ENCODE results near the gene GOLGA8S. TPM values are rescaled to one million over a fixed set of nuclear protein-coding genes. Genes with fewer than 3 reads are reported as not detected.
"Not testable (repeated sequence)": the region's sequence is repeated elsewhere in the genome, so short reads cannot be mapped to it uniquely, and the experiment has no call there.

GOLGA8S gene
- polyA plus RNA-seq, 2 donors: 0.04 to 0.10 TPM

DNA sequence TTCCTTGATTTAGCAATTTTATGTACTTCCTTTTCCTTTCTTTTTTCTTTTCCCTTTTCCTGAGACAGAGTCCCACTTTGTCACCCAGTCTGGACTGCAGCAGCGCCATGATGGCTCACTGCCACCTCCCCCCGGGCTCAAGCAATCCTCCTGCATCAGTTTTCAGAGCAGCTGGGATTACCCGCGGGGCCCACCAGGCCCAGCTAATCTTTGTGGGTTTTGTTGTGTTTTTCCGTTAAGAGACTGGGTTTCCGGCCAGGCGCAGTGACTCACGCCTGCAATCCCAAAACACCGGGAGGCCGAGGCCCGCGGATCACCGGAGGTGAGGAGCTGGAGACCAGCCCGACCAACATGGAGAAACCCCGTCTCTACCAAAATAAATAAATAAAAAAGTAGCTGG, 17.7 kb downstream of the GOLGA8S start:
- no peaks in the 10 kb centered on the region for H3K9me3 ChIP-seq (ENCODE audit: control insufficient read depth in 2 of 2, insufficient read depth in 1 of 2, low read depth in 1 of 2, low read length in 1 of 2)
- H3K27ac ChIP-seq (ENCODE audit: low read depth in 2 of 2, low read length in 1 of 2): no peak overlapping the region
- 87 to 90% methylated on average over 15 of the region's 15 CpGs for WGBS, 2 donors
- H3K36me3 ChIP-seq (ENCODE audit: control insufficient read depth in 2 of 2, insufficient read depth in 2 of 2, low read length in 1 of 2): no peaks in the 10 kb centered on the region
- H3K27me3 ChIP-seq (ENCODE audit: control insufficient read depth in 1 of 2, insufficient read depth in 2 of 2, low read length in 2 of 2): no peaks in the 10 kb centered on the region
- no peaks in the 10 kb centered on the region for H3K4me1 ChIP-seq (ENCODE audit: control insufficient read depth in 2 of 2, insufficient read depth in 2 of 2, low read length in 1 of 2)
- no peak overlapping the region for H3K4me3 ChIP-seq (ENCODE audit: low read depth in 1 of 2, low read length in 2 of 2)

DNA sequence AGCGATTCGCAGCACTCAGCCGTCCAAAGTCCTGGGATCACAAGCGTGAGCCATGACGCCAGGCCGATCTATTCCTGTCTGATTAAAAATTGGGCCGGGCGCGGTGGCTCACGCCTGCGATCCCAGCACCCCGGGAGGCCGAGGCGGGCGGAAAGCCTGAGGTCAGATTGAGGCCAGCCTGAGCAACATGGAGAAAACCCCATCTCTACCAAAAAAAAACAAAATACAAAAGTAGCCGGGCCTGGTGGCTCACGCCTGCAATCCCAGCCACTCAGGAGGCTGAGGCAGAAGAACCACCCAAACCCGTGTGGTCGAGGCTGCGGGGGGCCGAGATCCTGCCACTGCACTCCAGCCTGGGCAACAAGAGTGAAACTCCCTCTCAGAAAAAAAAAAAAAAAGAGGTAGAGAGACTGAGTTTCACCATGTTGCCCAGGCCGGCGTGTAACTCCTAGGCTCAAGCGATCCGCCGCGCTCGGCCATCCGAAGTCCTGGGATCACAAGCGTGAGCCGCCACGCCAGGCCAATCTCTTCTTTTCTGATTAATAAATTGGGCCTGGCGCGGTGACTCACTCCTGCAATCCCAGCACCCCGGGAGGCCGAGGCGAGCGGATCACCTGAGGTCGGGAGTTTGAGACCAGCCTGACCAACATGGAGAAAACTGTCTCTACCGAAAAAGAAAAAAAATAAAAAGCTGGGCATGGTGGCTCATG, 18.5 kb downstream of the GOLGA8S start:
- H3K9me3 ChIP-seq (ENCODE audit: control insufficient read depth in 2 of 2, insufficient read depth in 1 of 2, low read depth in 1 of 2, low read length in 1 of 2); H3K27ac ChIP-seq (ENCODE audit: low read depth in 2 of 2, low read length in 1 of 2); H3K27me3 ChIP-seq (ENCODE audit: control insufficient read depth in 1 of 2, insufficient read depth in 2 of 2, low read length in 2 of 2); H3K4me1 ChIP-seq (ENCODE audit: control insufficient read depth in 2 of 2, insufficient read depth in 2 of 2, low read length in 1 of 2); H3K36me3 ChIP-seq (ENCODE audit: control insufficient read depth in 2 of 2, insufficient read depth in 2 of 2, low read length in 1 of 2); H3K4me3 ChIP-seq (ENCODE audit: low read depth in 1 of 2, low read length in 2 of 2): not testable (repeated sequence)
- 96% methylated on average over 40 of the region's 40 CpGs for WGBS, 2 donors

DNA sequence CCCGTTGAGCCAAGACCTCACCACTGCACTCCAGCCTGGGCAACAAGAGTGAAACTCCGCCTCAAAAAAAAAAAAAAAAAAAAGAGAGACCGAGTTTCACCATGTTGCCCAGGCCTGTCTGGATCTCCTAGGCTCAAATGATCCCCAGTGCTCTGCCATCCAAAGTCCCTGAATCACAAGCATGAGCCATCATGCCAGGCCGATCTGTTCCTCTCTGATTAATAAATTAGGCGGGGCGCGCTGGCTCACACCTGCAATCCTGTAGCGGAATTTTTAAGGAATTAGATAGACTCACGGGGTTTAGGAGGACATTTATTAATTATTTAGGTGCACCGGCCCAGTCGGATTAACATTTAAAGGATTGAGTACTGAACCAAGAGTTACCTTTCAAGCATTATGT, 19.7 kb downstream of the GOLGA8S start:
- not testable (repeated sequence) for H3K9me3 ChIP-seq (ENCODE audit: control insufficient read depth in 2 of 2, insufficient read depth in 1 of 2, low read depth in 1 of 2, low read length in 1 of 2); H3K27ac ChIP-seq (ENCODE audit: low read depth in 2 of 2, low read length in 1 of 2); H3K4me1 ChIP-seq (ENCODE audit: control insufficient read depth in 2 of 2, insufficient read depth in 2 of 2, low read length in 1 of 2); H3K27me3 ChIP-seq (ENCODE audit: control insufficient read depth in 1 of 2, insufficient read depth in 2 of 2, low read length in 2 of 2); H3K36me3 ChIP-seq (ENCODE audit: control insufficient read depth in 2 of 2, insufficient read depth in 2 of 2, low read length in 1 of 2); H3K4me3 ChIP-seq (ENCODE audit: low read depth in 1 of 2, low read length in 2 of 2)
- 79 to 84% methylated on average over 11 of the region's 11 CpGs for WGBS, 2 donors

DNA sequence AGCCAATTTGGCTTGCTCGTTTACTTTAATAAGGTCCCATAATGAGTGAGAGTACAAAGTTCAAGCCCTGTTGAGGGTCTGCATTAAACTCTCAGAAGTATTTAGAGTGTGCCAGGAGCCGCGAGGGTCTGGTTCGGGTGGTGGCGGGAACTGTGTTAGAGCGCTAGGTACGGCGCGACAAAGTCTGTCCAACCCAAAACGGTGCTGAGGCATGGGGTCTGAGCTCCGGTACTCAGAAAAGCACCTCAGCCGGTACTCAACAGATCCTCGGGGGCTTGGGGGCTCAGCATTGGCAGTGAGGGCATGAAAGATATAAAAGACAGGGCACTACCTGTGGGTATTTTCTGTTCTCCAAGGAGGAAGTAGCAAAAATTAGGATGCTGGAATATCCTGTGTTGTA, 24.4 kb downstream of the GOLGA8S start:
- not testable (repeated sequence) for H3K9me3 ChIP-seq (ENCODE audit: control insufficient read depth in 2 of 2, insufficient read depth in 1 of 2, low read depth in 1 of 2, low read length in 1 of 2); H3K27ac ChIP-seq (ENCODE audit: low read depth in 2 of 2, low read length in 1 of 2); H3K36me3 ChIP-seq (ENCODE audit: control insufficient read depth in 2 of 2, insufficient read depth in 2 of 2, low read length in 1 of 2); H3K4me1 ChIP-seq (ENCODE audit: control insufficient read depth in 2 of 2, insufficient read depth in 2 of 2, low read length in 1 of 2); H3K27me3 ChIP-seq (ENCODE audit: control insufficient read depth in 1 of 2, insufficient read depth in 2 of 2, low read length in 2 of 2); H3K4me3 ChIP-seq (ENCODE audit: low read depth in 1 of 2, low read length in 2 of 2)
- 89 to 91% methylated on average over 13 of the region's 13 CpGs for WGBS, 2 donors

DNA sequence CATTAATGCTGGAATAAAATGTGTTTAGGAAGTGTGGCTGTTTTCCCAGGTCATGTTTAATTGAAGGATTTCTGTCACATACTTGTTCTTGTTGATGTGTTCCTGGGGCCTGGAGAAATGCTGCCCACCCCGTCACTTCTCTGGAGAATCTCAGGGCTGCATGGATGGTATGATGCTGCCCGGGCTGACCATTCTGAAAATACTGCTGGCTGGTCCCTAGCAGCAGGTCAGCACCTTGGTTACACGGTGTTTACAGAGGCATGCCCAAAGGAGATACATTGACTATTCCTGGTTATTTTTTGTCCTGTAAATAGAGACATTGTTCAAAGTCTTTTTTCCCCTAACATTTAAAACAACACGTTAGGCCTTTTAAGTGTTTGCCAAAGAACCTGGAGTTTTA, 26.2 kb downstream of the GOLGA8S start:
- 58 to 66% methylated on average over 4 of the region's 4 CpGs for WGBS, 2 donors
- H3K27ac ChIP-seq (ENCODE audit: low read depth in 2 of 2, low read length in 1 of 2); H3K4me3 ChIP-seq (ENCODE audit: low read depth in 1 of 2, low read length in 2 of 2); H3K4me1 ChIP-seq (ENCODE audit: control insufficient read depth in 2 of 2, insufficient read depth in 2 of 2, low read length in 1 of 2); H3K27me3 ChIP-seq (ENCODE audit: control insufficient read depth in 1 of 2, insufficient read depth in 2 of 2, low read length in 2 of 2); H3K36me3 ChIP-seq (ENCODE audit: control insufficient read depth in 2 of 2, insufficient read depth in 2 of 2, low read length in 1 of 2); H3K9me3 ChIP-seq (ENCODE audit: control insufficient read depth in 2 of 2, insufficient read depth in 1 of 2, low read depth in 1 of 2, low read length in 1 of 2): not testable (repeated sequence)

DNA sequence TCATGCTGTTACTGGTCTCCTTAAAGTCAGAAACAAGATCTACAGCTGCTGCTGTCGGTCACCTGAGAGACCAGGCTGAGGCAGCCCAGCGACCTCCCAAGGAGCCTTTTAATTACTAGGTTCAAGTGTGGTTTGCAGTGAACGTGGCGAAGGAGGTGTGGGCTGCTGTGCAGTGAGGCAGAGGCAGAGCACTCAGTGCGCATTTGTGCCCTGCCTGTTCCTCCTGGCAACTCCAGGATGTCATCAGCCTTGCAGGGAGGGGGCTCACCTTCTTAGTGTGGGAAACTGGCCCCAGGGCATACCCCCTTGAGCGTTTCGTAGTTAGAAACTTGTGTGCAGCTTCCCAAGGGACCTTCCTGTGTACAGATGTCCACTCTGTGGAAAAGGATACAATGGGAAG, 26.6 kb downstream of the GOLGA8S start:
- H3K36me3 ChIP-seq (ENCODE audit: control insufficient read depth in 2 of 2, insufficient read depth in 2 of 2, low read length in 1 of 2); H3K4me1 ChIP-seq (ENCODE audit: control insufficient read depth in 2 of 2, insufficient read depth in 2 of 2, low read length in 1 of 2): not testable (repeated sequence)
- WGBS, 2 donors: 54 to 62% methylated on average over 7 of the region's 7 CpGs

DNA sequence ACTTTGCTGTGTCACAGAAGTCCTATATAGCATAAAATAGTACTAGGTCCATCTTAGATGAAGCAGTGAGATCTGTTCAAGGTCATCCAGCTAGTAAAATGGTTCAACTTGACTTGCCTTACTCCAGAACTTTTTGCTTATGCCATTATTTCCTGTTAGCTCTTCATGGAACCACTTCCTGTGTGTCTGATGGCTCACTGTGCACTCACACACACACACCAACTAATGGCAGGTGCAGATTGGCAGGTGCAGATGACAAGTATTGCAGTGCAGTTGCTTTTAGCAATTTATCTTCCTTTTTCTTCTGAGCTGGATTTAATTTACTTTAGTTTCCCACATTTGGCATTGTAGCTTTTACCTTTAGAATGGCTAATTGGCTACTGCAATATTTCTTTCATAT, 29.8 kb downstream of the GOLGA8S start:
- Histone ChIP-seq H3K4me1 (ENCODE audit: control insufficient read depth in 2 of 2, insufficient read depth in 2 of 2, low read length in 1 of 2) (no peaks in the 10 kb centered on the region), H3K27me3 (ENCODE audit: control insufficient read depth in 1 of 2, insufficient read depth in 2 of 2, low read length in 2 of 2) (no peaks in the 10 kb centered on the region), H3K9me3 (ENCODE audit: control insufficient read depth in 2 of 2, insufficient read depth in 1 of 2, low read depth in 1 of 2, low read length in 1 of 2) (peaks cover 0 to 3% of the 10 kb centered on the region in 2 donors), H3K4me3 (ENCODE audit: low read depth in 1 of 2, low read length in 2 of 2) (no peak overlapping the region), H3K27ac (ENCODE audit: low read depth in 2 of 2, low read length in 1 of 2) (no peak overlapping the region), H3K36me3 (ENCODE audit: control insufficient read depth in 2 of 2, insufficient read depth in 2 of 2, low read length in 1 of 2) (no peaks in the 10 kb centered on the region)

More for the DNA sequence above, 26.6 kb downstream of the GOLGA8S start:
- not testable (repeated sequence) for H3K9me3 ChIP-seq (ENCODE audit: control insufficient read depth in 2 of 2, insufficient read depth in 1 of 2, low read depth in 1 of 2, low read length in 1 of 2); H3K27ac ChIP-seq (ENCODE audit: low read depth in 2 of 2, low read length in 1 of 2); H3K4me3 ChIP-seq (ENCODE audit: low read depth in 1 of 2, low read length in 2 of 2); H3K27me3 ChIP-seq (ENCODE audit: control insufficient read depth in 1 of 2, insufficient read depth in 2 of 2, low read length in 2 of 2)

DNA sequence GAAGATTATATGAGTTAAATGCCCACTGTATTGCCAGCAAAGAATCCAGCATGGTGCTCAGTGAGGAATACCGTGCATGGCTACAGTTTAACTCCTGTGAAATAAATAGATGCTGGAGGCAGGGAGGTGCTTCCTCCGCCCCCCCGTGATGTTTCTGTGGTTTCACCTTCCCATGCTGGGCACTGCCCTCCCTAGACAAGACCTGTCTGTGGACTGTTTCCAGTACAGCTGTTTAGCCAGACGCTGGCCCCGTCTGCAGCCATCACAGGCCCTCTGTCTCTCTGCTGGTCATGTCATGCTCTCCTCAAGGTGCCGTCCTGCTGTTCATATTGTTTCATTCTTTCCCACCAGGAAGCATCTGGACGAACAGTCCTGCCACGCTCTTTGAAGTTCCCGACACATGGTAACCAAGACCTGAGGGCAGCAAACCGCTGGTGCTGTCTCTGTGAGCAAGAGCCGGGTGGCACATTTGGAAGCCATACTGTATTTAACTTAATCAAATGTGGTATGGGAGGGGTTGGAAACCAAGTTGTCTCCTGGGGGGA, 31.4 kb downstream of the GOLGA8S start:
- H3K36me3 ChIP-seq (ENCODE audit: control insufficient read depth in 2 of 2, insufficient read depth in 2 of 2, low read length in 1 of 2): no peaks in the 10 kb centered on the region
- WGBS, 2 donors: 71 to 74% methylated on average over 11 of the region's 11 CpGs
- H3K4me3 ChIP-seq (ENCODE audit: low read depth in 1 of 2, low read length in 2 of 2): no peak overlapping the region
- H3K9me3 ChIP-seq (ENCODE audit: control insufficient read depth in 2 of 2, insufficient read depth in 1 of 2, low read depth in 1 of 2, low read length in 1 of 2): peaks cover 0 to 3% of the 10 kb centered on the region in 2 donors
- no peak overlapping the region for H3K27ac ChIP-seq (ENCODE audit: low read depth in 2 of 2, low read length in 1 of 2)
- no peaks in the 10 kb centered on the region for H3K27me3 ChIP-seq (ENCODE audit: control insufficient read depth in 1 of 2, insufficient read depth in 2 of 2, low read length in 2 of 2)
- no peaks in the 10 kb centered on the region for H3K4me1 ChIP-seq (ENCODE audit: control insufficient read depth in 2 of 2, insufficient read depth in 2 of 2, low read length in 1 of 2)

DNA sequence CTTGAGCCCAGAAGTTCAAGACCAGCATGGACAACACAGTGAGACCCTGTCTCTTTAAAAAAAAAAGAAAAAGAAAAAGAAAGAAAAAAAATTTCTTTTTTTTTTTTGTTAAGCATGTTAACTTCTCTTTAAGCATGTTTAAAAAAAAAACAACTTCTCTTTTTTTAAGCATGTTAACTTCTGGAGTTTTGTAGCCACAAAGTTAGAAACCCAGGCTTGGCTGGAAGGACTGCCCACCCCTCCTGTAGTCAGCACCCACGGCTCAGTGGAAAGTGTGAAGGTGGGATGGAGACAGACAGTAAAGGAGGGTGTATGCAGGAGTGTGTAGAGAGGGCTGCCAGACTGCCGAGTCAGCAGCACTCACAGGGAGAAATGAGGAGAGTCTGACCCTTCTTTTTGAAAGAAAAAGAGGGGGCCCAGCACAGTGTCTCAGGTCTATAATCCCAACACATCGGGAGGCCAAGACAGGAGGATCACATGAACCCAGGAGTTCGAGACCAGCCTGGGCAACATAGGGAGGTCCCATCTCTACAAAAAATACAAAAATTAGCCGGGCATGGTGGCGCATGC, 33.2 kb downstream of the GOLGA8S start:
- WGBS, 2 donors: 58 to 68% methylated on average over 6 of the region's 6 CpGs

More for the DNA sequence above, 33.2 kb downstream of the GOLGA8S start:
- peaks cover 0 to 3% of the 10 kb centered on the region in 2 donors for H3K9me3 ChIP-seq (ENCODE audit: control insufficient read depth in 2 of 2, insufficient read depth in 1 of 2, low read depth in 1 of 2, low read length in 1 of 2)
- H3K27ac ChIP-seq (ENCODE audit: low read depth in 2 of 2, low read length in 1 of 2): no peak overlapping the region
- no peak overlapping the region for H3K4me3 ChIP-seq (ENCODE audit: low read depth in 1 of 2, low read length in 2 of 2)
- H3K36me3 ChIP-seq (ENCODE audit: control insufficient read depth in 2 of 2, insufficient read depth in 2 of 2, low read length in 1 of 2): no peaks in the 10 kb centered on the region
- H3K4me1 ChIP-seq (ENCODE audit: control insufficient read depth in 2 of 2, insufficient read depth in 2 of 2, low read length in 1 of 2): no peaks in the 10 kb centered on the region
- H3K27me3 ChIP-seq (ENCODE audit: control insufficient read depth in 1 of 2, insufficient read depth in 2 of 2, low read length in 2 of 2): no peaks in the 10 kb centered on the region
